Fibroblast of lung (primary cell): ENCODE data around the gene SMTN. TPM values are rescaled to one million over a fixed set of nuclear protein-coding genes. Genes with fewer than 3 reads are reported as not detected.

Experiments used
- DNase-seq, 2 donors: peaks; one replicate each; pipeline versions ENCODE4 v3.0.0 to v3.0.0-alpha.2; 2010; ENCODE audit warnings: low read depth in 2 of 2
- H2AFZ ChIP-seq: 2 replicates; pipeline ENCODE4 v1.5.1; 2012; ENCODE audit warnings: low read length, control low read depth, inconsistent platforms
- H3K27ac ChIP-seq: 2 replicates; pipeline ENCODE4 v1.5.1; 2011; ENCODE audit warnings: low read length, control low read depth; ENCODE audit not compliant: insufficient read depth
- H3K27me3 ChIP-seq: 2 replicates; pipeline ENCODE4 v1.5.1; 2011; ENCODE audit warnings: mild to moderate bottlenecking, low read length; ENCODE audit not compliant: control insufficient read depth, insufficient read depth
- H3K36me3 ChIP-seq: 2 replicates; pipeline ENCODE4 v1.5.1; 2011; ENCODE audit warnings: low read length; ENCODE audit not compliant: control insufficient read depth, insufficient read depth
- H3K4me1 ChIP-seq: 2 replicates; pipeline ENCODE4 v1.5.1; 2011; ENCODE audit warnings: low read length; ENCODE audit not compliant: control insufficient read depth, insufficient read depth; ENCODE audit errors: extremely low read depth
- H3K4me2 ChIP-seq: 2 replicates; pipeline ENCODE4 v1.5.1; 2011; ENCODE audit warnings: low read length, control low read depth; ENCODE audit not compliant: insufficient read depth; ENCODE audit errors: extremely low read depth
- H3K4me3 ChIP-seq, 4 experiments: fragments of 200-600 bp in 1 of 4; sonication (generic) in 1 of 4; replicated peaks in 1 of 4; 2 replicates each; pipeline ENCODE4 v1.5.1; 2011 to 2016; ENCODE audit warnings: low read length in 4 of 4, low read depth in 3 of 4, mild to moderate bottlenecking in 3 of 4, control low read depth in 2 of 4, inconsistent platforms in 1 of 4, mixed read lengths in 1 of 4; ENCODE audit not compliant: insufficient read depth in 1 of 4; ENCODE audit errors: control extremely low read depth in 1 of 4
- H3K79me2 ChIP-seq: 2 replicates; pipeline ENCODE4 v1.5.1; 2012; ENCODE audit warnings: mild to moderate bottlenecking, low read length, inconsistent platforms; ENCODE audit not compliant: control insufficient read depth, insufficient read depth
- H3K9ac ChIP-seq: 2 replicates; pipeline ENCODE4 v1.5.1; 2011; ENCODE audit warnings: mild to moderate bottlenecking, low read length, control low read depth; ENCODE audit not compliant: insufficient read depth
- H3K9me3 ChIP-seq: 2 replicates; pipeline ENCODE4 v1.5.1; 2012; ENCODE audit warnings: low read depth, low read length; ENCODE audit not compliant: control insufficient read depth, insufficient read depth
- H4K20me1 ChIP-seq: 2 replicates; pipeline ENCODE4 v1.5.1; 2011; ENCODE audit warnings: low read length; ENCODE audit not compliant: control insufficient read depth, insufficient read depth; ENCODE audit errors: extremely low read depth
- EZH2 ChIP-seq: IDR thresholded peaks from 2 replicates; pipeline ENCODE4 v1.5.1; 2012; ENCODE audit warnings: low read length, control low read depth, mild to moderate bottlenecking; ENCODE audit errors: missing control alignments
- polyA plus RNA-seq, 2 donors: library from polyadenylated mRNA; depleted of rRNA in 1 of 2; stranded (reverse) in 1 of 2; unstranded in 1 of 2; fragments of >200 nt; gene quantifications; 2 replicates each; pipeline ENCODE4 v1.2.1, GENCODE V29; 2011 to 2012; ENCODE audit warnings: missing spikeins in 1 of 2
- total RNA-seq: library from RNA; depleted of rRNA; stranded (reverse); fragments of >200 nt; gene quantifications from 2 replicates; pipeline ENCODE4 v1.2.1, GENCODE V29; 2014
- TF ChIP-seq, protein P1 (sequence below), 2 donors: IDR thresholded peaks in 1 of 2; conservative IDR thresholded peaks in 1 of 2; 1 replicate in 1 of 2; 2 replicates in 1 of 2; pipeline ENCODE4 v1.5.1; 2011 to 2012; ENCODE audit warnings: low read length in 2 of 2, control low read depth in 1 of 2, inconsistent platforms in 1 of 2, low read depth in 1 of 2, mild to moderate bottlenecking in 1 of 2

The SMTN gene
- total and polyA plus RNA-seq, 2 donors (not counting 1 experiment from before 2014, with no cell fraction given): 43.7 to 95.1 TPM

DNA sequence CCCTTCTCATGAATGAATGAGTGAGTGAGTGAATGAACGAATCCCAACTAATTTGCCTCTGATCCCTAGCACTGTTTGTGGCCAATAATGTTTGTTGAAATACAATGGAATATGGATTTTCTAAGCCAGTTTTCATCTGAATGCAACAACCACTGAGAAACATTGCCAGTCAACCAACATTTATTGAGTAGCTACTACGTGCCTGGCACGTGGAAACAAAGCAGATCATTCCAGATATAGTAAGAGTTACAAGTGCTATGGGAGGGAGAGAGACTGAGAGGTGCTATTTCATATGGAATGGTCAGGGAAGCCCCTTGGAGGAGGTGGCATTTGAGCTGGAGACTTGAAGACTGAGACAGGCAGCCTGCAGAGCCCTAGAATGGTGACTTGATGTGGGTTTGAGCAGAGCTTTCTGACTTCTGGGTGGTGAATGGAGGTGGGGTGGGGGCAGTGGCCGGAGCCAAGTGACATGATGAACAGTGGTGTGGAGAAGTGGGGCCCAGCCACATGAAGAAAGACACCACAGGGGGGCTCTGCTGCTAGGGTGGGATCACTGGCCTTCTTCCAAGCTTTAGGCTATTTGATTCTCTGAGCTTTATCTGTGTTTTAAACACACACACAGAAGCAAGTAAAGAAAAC, 35.1 kb upstream of the SMTN start:
- no peaks in the 10 kb centered on the region for H3K79me2 ChIP-seq
- peaks cover 4% of the 10 kb centered on the region for H3K4me1 ChIP-seq
- no peak overlapping the region for H2AFZ ChIP-seq
- no peak overlapping the region for H3K4me2 ChIP-seq
- no peaks in the 10 kb centered on the region for H3K36me3 ChIP-seq
- H3K4me3 ChIP-seq: no peak overlapping the region
- H3K9me3 ChIP-seq: no peaks in the 10 kb centered on the region
- no peak overlapping the region for H3K27ac ChIP-seq
- no peak for DNase-seq
- H3K9ac ChIP-seq: no peak overlapping the region
- H4K20me1 ChIP-seq: no peaks in the 10 kb centered on the region
- no peaks in the 10 kb centered on the region for H3K27me3 ChIP-seq
- TF ChIP-seq, protein P1, sequence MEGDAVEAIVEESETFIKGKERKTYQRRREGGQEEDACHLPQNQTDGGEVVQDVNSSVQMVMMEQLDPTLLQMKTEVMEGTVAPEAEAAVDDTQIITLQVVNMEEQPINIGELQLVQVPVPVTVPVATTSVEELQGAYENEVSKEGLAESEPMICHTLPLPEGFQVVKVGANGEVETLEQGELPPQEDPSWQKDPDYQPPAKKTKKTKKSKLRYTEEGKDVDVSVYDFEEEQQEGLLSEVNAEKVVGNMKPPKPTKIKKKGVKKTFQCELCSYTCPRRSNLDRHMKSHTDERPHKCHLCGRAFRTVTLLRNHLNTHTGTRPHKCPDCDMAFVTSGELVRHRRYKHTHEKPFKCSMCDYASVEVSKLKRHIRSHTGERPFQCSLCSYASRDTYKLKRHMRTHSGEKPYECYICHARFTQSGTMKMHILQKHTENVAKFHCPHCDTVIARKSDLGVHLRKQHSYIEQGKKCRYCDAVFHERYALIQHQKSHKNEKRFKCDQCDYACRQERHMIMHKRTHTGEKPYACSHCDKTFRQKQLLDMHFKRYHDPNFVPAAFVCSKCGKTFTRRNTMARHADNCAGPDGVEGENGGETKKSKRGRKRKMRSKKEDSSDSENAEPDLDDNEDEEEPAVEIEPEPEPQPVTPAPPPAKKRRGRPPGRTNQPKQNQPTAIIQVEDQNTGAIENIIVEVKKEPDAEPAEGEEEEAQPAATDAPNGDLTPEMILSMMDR (conservative IDR thresholded peaks at IDR 0.05 in 1 of 2, IDR thresholded peaks at IDR 0.05 in 1 of 2; ENCODE audit: low read depth in 1 of 2, low read length in 2 of 2): no peak
- no peak for TF ChIP-seq EZH2

DNA sequence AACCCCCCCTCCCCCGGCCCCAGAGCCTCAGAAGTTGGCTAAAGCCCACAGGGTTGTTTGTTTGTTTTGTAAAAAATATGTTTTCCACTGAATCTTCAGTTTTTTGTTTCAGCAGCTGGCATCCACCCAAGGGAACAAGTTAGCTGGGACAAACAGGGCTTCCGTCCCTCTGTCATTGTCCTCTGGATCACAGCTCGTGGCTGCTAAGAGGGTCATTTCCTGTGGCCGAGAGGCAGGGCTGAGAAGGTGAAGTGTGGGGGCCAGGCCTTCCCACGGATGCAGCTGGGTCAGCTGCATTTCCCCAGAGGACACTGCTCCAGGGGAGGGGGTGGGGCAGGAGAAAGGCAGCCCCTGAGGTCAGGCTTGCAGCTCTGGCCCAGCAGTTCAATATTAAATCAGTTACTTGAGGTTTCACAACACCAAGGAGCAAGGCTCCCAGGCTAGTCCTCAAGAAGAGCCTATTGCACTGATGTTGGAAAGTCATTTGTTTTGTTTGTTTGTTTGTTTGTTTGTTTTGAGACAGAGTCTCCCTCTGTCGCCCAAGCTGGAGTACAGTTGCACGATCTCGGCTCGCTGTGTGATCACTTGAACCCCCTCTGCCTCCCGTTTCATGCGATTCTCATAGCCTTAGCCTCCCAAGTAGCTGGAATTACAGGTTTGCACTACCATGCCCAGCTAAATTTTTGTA, 34.4 kb upstream of the SMTN start:
- peak in 1 of 2 donors; percentile 79 for DNase-seq
- H2AFZ ChIP-seq: no peak overlapping the region
- H3K4me3 ChIP-seq: no peak overlapping the region
- no peak for TF ChIP-seq EZH2
- TF ChIP-seq, protein P1 (conservative IDR thresholded peaks at IDR 0.05 in 1 of 2, IDR thresholded peaks at IDR 0.05 in 1 of 2; ENCODE audit: low read depth in 1 of 2, low read length in 2 of 2): no peak
- no peak overlapping the region for H3K27ac ChIP-seq
- no peaks in the 10 kb centered on the region for H3K9me3 ChIP-seq
- H3K4me1 ChIP-seq: peaks cover 4% of the 10 kb centered on the region
- no peaks in the 10 kb centered on the region for H4K20me1 ChIP-seq
- no peaks in the 10 kb centered on the region for H3K36me3 ChIP-seq
- H3K4me2 ChIP-seq: no peak overlapping the region
- H3K27me3 ChIP-seq: no peaks in the 10 kb centered on the region
- no peaks in the 10 kb centered on the region for H3K79me2 ChIP-seq
- H3K9ac ChIP-seq: no peak overlapping the region

DNA sequence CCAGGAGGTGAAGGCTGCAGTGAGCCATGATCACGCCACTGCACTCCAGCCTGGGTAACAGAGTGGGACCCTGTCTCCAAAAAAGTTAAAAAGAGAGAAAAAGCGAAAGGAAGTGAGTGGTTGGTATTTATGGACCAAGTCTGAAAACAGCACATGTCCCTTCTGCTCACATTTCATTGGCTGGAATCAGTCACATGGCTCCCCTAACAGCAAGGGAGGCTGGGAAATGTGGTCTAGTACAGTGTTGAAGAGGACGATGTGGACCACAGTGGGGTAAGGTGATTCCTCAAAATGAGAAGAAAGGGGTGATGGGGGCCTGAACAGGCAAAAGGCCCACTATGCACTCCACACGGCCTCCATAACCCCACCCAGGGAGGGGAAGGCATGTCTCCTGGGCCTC, 32.5 kb upstream of the SMTN start:
- no peaks in the 10 kb centered on the region for H3K36me3 ChIP-seq
- no peak for DNase-seq
- no peak overlapping the region for H2AFZ ChIP-seq
- no peaks in the 10 kb centered on the region for H3K9me3 ChIP-seq
- TF ChIP-seq, protein P1 (conservative IDR thresholded peaks at IDR 0.05 in 1 of 2, IDR thresholded peaks at IDR 0.05 in 1 of 2; ENCODE audit: low read depth in 1 of 2, low read length in 2 of 2): no peak
- no peak for TF ChIP-seq EZH2
- H3K9ac ChIP-seq: no peak overlapping the region
- no peak overlapping the region for H3K27ac ChIP-seq
- H4K20me1 ChIP-seq: no peaks in the 10 kb centered on the region
- H3K27me3 ChIP-seq: no peaks in the 10 kb centered on the region
- no peak overlapping the region for H3K4me2 ChIP-seq
- peaks cover 4% of the 10 kb centered on the region for H3K4me1 ChIP-seq
- H3K79me2 ChIP-seq: no peaks in the 10 kb centered on the region
- H3K4me3 ChIP-seq: no peak overlapping the region
